ENCODE data around the gene APOC3. TPM values are rescaled to one million over a fixed set of nuclear protein-coding genes. Genes with fewer than 3 reads are reported as not detected.

Gene APOC3
- total RNA-seq, 2 donors from 2014 or later = 7.3 TPM; not detected in 1

DNA sequence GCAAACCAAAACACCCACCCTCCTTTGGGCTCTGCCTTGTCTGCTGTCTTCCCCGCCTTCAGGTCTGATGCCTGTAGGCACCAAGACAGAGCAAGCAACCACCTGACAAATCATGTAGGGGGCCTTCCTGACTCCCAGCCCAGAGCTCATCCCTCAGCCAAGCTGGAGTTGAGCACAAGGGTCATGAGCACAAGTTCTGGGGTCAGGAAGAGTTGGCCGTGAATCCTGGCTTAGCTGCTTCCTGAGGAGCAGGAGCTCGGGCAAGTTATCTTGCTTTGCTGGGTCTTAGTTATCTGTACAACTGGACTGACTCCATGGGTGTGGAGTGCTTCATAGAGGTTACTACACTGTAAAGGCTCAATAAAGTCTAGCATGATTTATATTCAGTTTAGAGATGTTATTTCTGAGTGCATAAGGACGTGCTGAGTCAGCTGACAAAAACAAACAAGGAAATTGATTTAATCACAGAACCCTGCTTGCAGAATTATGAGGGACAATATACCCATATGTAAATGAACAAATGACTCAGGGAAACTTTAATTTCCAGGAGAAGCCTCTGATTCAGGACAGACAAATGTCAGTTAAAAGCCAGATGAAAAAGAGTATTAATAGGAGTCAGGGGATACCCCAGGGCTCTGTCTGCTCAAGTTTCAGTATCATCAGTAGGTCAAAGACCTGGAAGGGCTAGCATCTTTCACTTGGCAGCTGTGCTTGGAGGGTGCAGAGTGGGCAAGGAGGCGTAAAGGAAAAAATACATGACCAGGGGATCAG is 22.7 kb downstream of the APOC3 start:
- Histone ChIP-seq H3K27me3 (no peaks in the 10 kb centered on the region), H3K4me3 (no peak overlapping the region), H3K36me3 (replicated peaks in 1 of 2; ENCODE audit: insufficient read depth in 1 of 2, low read depth in 2 of 2) (peaks cover 0 to 4% of the 10 kb centered on the region in 2 donors), H3K27ac (no peak overlapping the region), H3K9me3 (no peaks in the 10 kb centered on the region), H3K4me1 (no peaks in the 10 kb centered on the region)
- intact Hi-C loops (cut with DNase I) = no loop called here
- DNase-seq (no peak), ATAC-seq (no peak)
- WGBS, 2 donors = 58 to 59% methylated on average over 5 of the region's 5 CpGs
- no peak for TF ChIP-seq CTCF (IDR thresholded peaks at IDR 0.05)

DNA sequence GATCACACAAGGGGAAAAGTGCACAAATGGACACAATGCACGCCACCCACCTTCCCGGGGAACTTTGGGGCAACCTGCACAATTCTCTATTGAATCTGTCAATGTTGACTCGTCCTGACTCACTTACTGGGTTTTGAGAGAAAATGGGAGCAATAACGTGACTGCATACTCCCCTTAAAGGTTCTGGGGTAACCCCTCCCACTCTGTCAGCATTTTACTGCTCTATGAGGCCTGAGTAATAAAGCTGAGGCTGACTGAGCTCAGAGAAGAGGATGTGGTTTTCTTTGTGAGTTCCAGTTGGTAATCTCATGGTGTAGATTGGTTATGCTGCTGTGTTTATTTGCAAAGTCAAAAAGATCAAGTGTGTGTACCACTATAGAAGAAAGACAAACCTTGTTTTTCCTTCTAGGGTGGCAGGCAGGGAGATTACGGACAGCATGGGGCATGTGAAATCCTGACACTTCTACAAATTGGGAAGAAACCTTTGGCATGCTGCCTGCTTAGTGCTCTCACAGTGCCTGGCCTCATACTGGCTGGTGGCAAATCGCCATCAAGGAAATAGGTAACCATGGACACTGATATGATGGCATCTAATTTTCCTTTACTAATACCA is 23.9 kb downstream of the APOC3 start:
- no peak for ATAC-seq
- peak in 1 of 4 donors; percentile 30 for DNase-seq
- WGBS, 2 donors = 75 to 76% methylated on average over 6 of the region's 6 CpGs
- no peaks in the 10 kb centered on the region for H3K9me3 ChIP-seq
- TF ChIP-seq CTCF (IDR thresholded peaks at IDR 0.05) = no peak
- TF ChIP-seq POLR2A (IDR thresholded peaks at IDR 0.05) = no peak
- H3K36me3 ChIP-seq (replicated peaks in 1 of 2; ENCODE audit: insufficient read depth in 1 of 2, low read depth in 2 of 2) = peaks cover 0 to 13% of the 10 kb centered on the region in 2 donors
- H3K27ac ChIP-seq = no peak overlapping the region
- intact Hi-C loops (cut with DNase I) = no loop called here
- H3K27me3 ChIP-seq = no peaks in the 10 kb centered on the region
- no peaks in the 10 kb centered on the region for H3K4me1 ChIP-seq
- H3K4me3 ChIP-seq = no peak overlapping the region

GRCh38 chr11:116855413-116855812 is 25.7 kb downstream of the APOC3 start:
- Histone ChIP-seq H3K4me1 (no peaks in the 10 kb centered on the region), H3K4me3 (no peak overlapping the region), H3K27me3 (no peaks in the 10 kb centered on the region), H3K9me3 (no peaks in the 10 kb centered on the region), H3K36me3 (replicated peaks in 1 of 2; ENCODE audit: insufficient read depth in 1 of 2, low read depth in 2 of 2) (peaks cover 0 to 19% of the 10 kb centered on the region in 2 donors), H3K27ac (no peak overlapping the region)
- 84 to 97% methylated on average over 7 of the region's 7 CpGs for WGBS, 2 donors
- intact Hi-C loops (cut with DNase I) = no loop called here
- no peak for TF ChIP-seq POLR2A (IDR thresholded peaks at IDR 0.05)
- TF ChIP-seq CTCF (IDR thresholded peaks at IDR 0.05) = no peak
- no peak for ATAC-seq
- no peak for DNase-seq

- H3K4me1 ChIP-seq = no peaks in the 10 kb centered on the region
- H3K9me3 ChIP-seq = no peaks in the 10 kb centered on the region
- TF ChIP-seq POLR2A (IDR thresholded peaks at IDR 0.05) (no peak), CTCF (IDR thresholded peaks at IDR 0.05) (no peak)
- no peaks in the 10 kb centered on the region for H3K27me3 ChIP-seq
- 93 to 95% methylated on average over 3 to 5 of the region's 5 CpGs for WGBS, 2 donors
- H3K36me3 ChIP-seq (replicated peaks in 1 of 2; ENCODE audit: insufficient read depth in 1 of 2, low read depth in 2 of 2) = peaks cover 0 to 27% of the 10 kb centered on the region in 2 donors
- DNase-seq (no peak), ATAC-seq (no peak)
- H3K27ac ChIP-seq = no peak overlapping the region
- intact Hi-C loops (cut with DNase I) = no loop called here
- no peak overlapping the region for H3K4me3 ChIP-seq
Observed at GRCh38 chr11:116856423-116856822, 26.7 kb downstream of the APOC3 start.

Measured in body of pancreas (tissue), 4 donors.